Measurements from ENCODE around the gene TGFA. TPM values are rescaled to one million over a fixed set of nuclear protein-coding genes. Genes with fewer than 3 reads are reported as not detected.

TGFA gene
- polyA plus RNA-seq, 4 donors: 6.3 to 10.7 (median 9.3) TPM

GRCh38 chr2:70477441-70477844, 76.2 kb downstream of the TGFA start:
- Histone ChIP-seq H3K4me1 (ENCODE audit: control insufficient read depth in 3 of 3, insufficient read depth in 2 of 3, low read depth in 1 of 3, low read length in 2 of 3) (no peaks in the 10 kb centered on the region), H3K9me3 (ENCODE audit: control insufficient read depth in 2 of 2, insufficient read depth in 1 of 2, low read depth in 1 of 2, low read length in 1 of 2) (peaks cover 0 to 6% of the 10 kb centered on the region in 2 donors), H3K4me3 (ENCODE audit: low read depth in 1 of 3, low read length in 3 of 3) (no peak overlapping the region), H3K36me3 (ENCODE audit: control insufficient read depth in 3 of 3, insufficient read depth in 2 of 3, low read depth in 1 of 3, low read length in 3 of 3) (peaks cover 0 to 2% (median 0%) of the 10 kb centered on the region in 3 donors), H3K27me3 (ENCODE audit: control insufficient read depth in 3 of 3, insufficient read depth in 3 of 3, low read length in 3 of 3) (peaks cover 0 to 2% (median 0%) of the 10 kb centered on the region in 3 donors), H3K27ac (ENCODE audit: low read depth in 1 of 3, low read length in 2 of 3) (no peak overlapping the region)
- FAIRE-seq (no peak), DNase-seq (peak; percentile 59 to 80)
- 11 to 32% (median 21%) methylated on average over 1 of the region's 1 CpG for WGBS, 3 donors

- no peak overlapping the region for H3K27ac ChIP-seq (ENCODE audit: low read depth in 1 of 3, low read length in 2 of 3)
- FAIRE-seq (no peak), DNase-seq (no peak)
- no peak overlapping the region for H3K4me3 ChIP-seq (ENCODE audit: low read depth in 1 of 3, low read length in 3 of 3)
- H3K27me3 ChIP-seq (ENCODE audit: control insufficient read depth in 3 of 3, insufficient read depth in 3 of 3, low read length in 3 of 3): no peaks in the 10 kb centered on the region
- H3K4me1 ChIP-seq (ENCODE audit: control insufficient read depth in 3 of 3, insufficient read depth in 2 of 3, low read depth in 1 of 3, low read length in 2 of 3): no peaks in the 10 kb centered on the region
- peaks cover 0 to 2% (median 0%) of the 10 kb centered on the region in 3 donors for H3K36me3 ChIP-seq (ENCODE audit: control insufficient read depth in 3 of 3, insufficient read depth in 2 of 3, low read depth in 1 of 3, low read length in 3 of 3)
- H3K9me3 ChIP-seq (ENCODE audit: control insufficient read depth in 2 of 2, insufficient read depth in 1 of 2, low read depth in 1 of 2, low read length in 1 of 2): no peaks in the 10 kb centered on the region
- 72 to 85% (median 80%) methylated on average over 5 of the region's 5 CpGs for WGBS, 3 donors
These were observed 78.4 kb downstream of the TGFA start for GRCh38 chr2:70475266-70475665.

DNA sequence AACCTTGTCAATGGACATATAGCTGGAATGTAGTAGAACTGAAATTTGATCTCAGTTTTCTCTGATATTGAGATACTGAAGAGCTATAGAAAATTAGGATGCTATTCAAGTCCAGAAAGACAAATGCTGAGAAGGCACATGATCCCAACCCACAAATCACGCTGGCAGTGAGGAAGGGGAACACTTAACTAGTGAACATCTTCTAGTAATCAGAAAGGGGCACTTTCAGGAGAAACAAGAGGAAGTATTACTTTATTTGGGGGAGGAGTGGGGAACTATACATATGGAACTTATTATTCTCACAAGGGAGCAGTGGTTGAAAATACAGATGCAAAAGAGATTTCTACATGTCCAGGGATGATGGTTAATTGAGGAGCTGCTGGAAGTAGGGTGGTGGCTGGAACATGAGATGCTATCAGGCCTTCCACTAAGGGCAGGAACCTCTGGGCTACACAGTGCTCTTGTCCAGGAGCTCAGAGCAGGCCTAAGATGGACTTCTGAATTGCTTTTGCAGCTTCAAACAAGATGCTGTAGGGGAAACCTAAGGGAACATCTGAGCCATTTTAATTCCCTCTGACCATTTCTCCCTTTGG, 79.3 kb downstream of the TGFA start:
- H3K36me3 ChIP-seq (ENCODE audit: control insufficient read depth in 3 of 3, insufficient read depth in 2 of 3, low read depth in 1 of 3, low read length in 3 of 3): no peaks in the 10 kb centered on the region
- H3K4me3 ChIP-seq (ENCODE audit: low read depth in 1 of 3, low read length in 3 of 3): no peak overlapping the region
- H3K27ac ChIP-seq (ENCODE audit: low read depth in 1 of 3, low read length in 2 of 3): no peak overlapping the region
- no peaks in the 10 kb centered on the region for H3K27me3 ChIP-seq (ENCODE audit: control insufficient read depth in 3 of 3, insufficient read depth in 3 of 3, low read length in 3 of 3)
- WGBS, 3 donors: 61 to 94% (median 76%) methylated on average over 1 of the region's 1 CpG
- DNase-seq (no peak), FAIRE-seq (no peak)
- H3K4me1 ChIP-seq (ENCODE audit: control insufficient read depth in 3 of 3, insufficient read depth in 2 of 3, low read depth in 1 of 3, low read length in 2 of 3): no peaks in the 10 kb centered on the region
- H3K9me3 ChIP-seq (ENCODE audit: control insufficient read depth in 2 of 2, insufficient read depth in 1 of 2, low read depth in 1 of 2, low read length in 1 of 2): no peaks in the 10 kb centered on the region

DNA sequence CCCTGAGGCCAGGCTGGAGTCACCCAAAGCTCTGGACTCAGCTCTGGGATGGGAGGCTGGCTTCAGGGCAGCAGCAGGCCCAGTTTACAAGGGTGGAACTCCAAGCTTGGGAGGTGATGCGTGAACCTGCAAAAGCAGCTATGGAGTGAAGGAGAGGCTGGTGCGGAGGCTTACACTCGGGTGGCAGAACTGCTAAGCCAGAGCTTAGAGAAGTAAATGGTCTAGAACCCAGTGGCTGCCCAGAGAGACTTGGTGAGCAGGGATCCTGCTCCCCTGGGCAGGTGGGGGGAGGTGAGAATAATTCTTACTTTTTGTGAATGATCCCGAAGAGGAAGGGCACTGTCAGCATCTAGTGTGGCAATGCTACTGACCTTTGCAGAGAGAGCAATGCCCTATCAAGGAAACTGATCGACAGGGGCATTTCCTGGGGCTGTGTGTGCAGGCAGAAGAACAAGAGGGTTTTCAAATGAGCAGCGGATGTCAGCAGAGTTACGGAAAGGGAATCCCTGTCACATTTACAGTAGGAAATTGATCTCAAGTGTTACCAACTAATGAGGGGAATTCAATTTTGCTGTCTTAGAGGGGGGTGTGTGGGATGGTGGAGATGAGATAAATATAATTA, 80.4 kb downstream of the TGFA start:
- FAIRE-seq: no peak

DNA sequence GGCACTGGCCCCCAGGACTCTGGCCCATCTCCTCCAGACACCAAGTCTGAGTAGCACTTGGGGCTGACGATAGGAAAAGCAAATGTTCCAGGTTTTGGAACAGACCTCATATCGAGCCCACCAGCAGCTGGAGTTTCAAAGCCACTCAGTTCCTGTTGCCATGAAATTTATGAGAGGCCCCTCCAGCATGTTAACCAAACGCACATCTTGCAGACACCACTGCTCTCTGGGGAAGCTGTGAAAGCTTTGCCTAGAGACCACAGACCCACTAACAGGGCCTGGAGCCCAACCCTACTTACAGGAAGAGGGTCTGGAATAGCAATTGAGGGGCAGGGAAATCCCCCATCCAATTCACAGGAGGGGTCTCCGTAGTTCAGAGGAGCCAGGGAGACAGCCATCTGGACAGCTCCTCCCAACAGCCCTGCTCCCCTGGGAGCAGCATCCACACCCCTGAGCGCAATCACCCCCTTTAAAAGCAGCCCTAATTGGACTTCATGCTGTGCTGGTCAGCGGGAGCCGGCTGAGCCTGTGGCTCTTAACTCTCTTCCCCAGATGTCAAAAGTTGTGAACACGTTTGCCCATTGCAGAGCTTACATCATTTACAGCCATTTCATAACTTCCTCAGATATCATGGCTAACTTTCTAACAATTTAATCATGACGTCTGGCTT, 81.3 kb downstream of the TGFA start:
- no peaks in the 10 kb centered on the region for H3K27me3 ChIP-seq (ENCODE audit: control insufficient read depth in 3 of 3, insufficient read depth in 3 of 3, low read length in 3 of 3)
- no peaks in the 10 kb centered on the region for H3K36me3 ChIP-seq (ENCODE audit: control insufficient read depth in 3 of 3, insufficient read depth in 2 of 3, low read depth in 1 of 3, low read length in 3 of 3)
- 64 to 85% (median 78%) methylated on average over 9 of the region's 9 CpGs for WGBS, 3 donors
- H3K9me3 ChIP-seq (ENCODE audit: control insufficient read depth in 2 of 2, insufficient read depth in 1 of 2, low read depth in 1 of 2, low read length in 1 of 2): no peaks in the 10 kb centered on the region
- no peak for FAIRE-seq
- no peak overlapping the region for H3K27ac ChIP-seq (ENCODE audit: low read depth in 1 of 3, low read length in 2 of 3)
- no peak overlapping the region for H3K4me3 ChIP-seq (ENCODE audit: low read depth in 1 of 3, low read length in 3 of 3)
- H3K4me1 ChIP-seq (ENCODE audit: control insufficient read depth in 3 of 3, insufficient read depth in 2 of 3, low read depth in 1 of 3, low read length in 2 of 3): no peaks in the 10 kb centered on the region
- DNase-seq: no peak

More for the DNA sequence above, 80.4 kb downstream of the TGFA start:
- H3K27me3 ChIP-seq (ENCODE audit: control insufficient read depth in 3 of 3, insufficient read depth in 3 of 3, low read length in 3 of 3): no peaks in the 10 kb centered on the region
- 70 to 90% (median 80%) methylated on average over 7 of the region's 7 CpGs for WGBS, 3 donors
- no peak for DNase-seq
- H3K36me3 ChIP-seq (ENCODE audit: control insufficient read depth in 3 of 3, insufficient read depth in 2 of 3, low read depth in 1 of 3, low read length in 3 of 3): no peaks in the 10 kb centered on the region
- H3K27ac ChIP-seq (ENCODE audit: low read depth in 1 of 3, low read length in 2 of 3): no peak overlapping the region
- H3K4me1 ChIP-seq (ENCODE audit: control insufficient read depth in 3 of 3, insufficient read depth in 2 of 3, low read depth in 1 of 3, low read length in 2 of 3): no peaks in the 10 kb centered on the region
- no peak overlapping the region for H3K4me3 ChIP-seq (ENCODE audit: low read depth in 1 of 3, low read length in 3 of 3)
- H3K9me3 ChIP-seq (ENCODE audit: control insufficient read depth in 2 of 2, insufficient read depth in 1 of 2, low read depth in 1 of 2, low read length in 1 of 2): no peaks in the 10 kb centered on the region

GRCh38 chr2:70471129-70471528, 82.5 kb downstream of the TGFA start:
- Histone ChIP-seq H3K36me3 (ENCODE audit: control insufficient read depth in 3 of 3, insufficient read depth in 2 of 3, low read depth in 1 of 3, low read length in 3 of 3) (no peaks in the 10 kb centered on the region), H3K4me1 (ENCODE audit: control insufficient read depth in 3 of 3, insufficient read depth in 2 of 3, low read depth in 1 of 3, low read length in 2 of 3) (no peaks in the 10 kb centered on the region), H3K9me3 (ENCODE audit: control insufficient read depth in 2 of 2, insufficient read depth in 1 of 2, low read depth in 1 of 2, low read length in 1 of 2) (no peaks in the 10 kb centered on the region), H3K4me3 (ENCODE audit: low read depth in 1 of 3, low read length in 3 of 3) (no peak overlapping the region), H3K27ac (ENCODE audit: low read depth in 1 of 3, low read length in 2 of 3) (no peak overlapping the region), H3K27me3 (ENCODE audit: control insufficient read depth in 3 of 3, insufficient read depth in 3 of 3, low read length in 3 of 3) (no peaks in the 10 kb centered on the region)
- DNase-seq: no peak
- WGBS, 3 donors: 74 to 84% (median 74%) methylated on average over 7 of the region's 7 CpGs
- FAIRE-seq: no peak

DNA sequence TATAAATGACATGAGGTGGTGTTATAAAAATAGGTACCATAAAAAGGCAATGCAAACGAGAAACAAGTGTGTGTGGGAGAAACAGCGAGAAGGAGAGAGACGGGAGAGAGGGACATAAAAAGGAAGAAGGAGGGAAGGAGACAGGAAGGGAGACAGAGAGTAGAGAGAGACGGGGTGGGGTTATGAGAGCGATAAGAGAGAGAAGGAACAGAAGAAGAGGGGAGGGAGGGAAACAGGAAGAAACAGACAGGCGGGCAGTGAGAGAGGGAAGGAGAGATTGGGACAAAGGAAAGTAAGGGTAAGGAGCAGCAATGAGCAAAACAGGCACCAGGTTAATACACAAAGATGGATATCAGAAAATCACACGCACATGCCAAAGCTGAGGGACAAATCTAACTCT, 83.7 kb downstream of the TGFA start:
- no peak overlapping the region for H3K27ac ChIP-seq (ENCODE audit: low read depth in 1 of 3, low read length in 2 of 3)
- no peak overlapping the region for H3K4me3 ChIP-seq (ENCODE audit: low read depth in 1 of 3, low read length in 3 of 3)
- no peak for DNase-seq
- H3K36me3 ChIP-seq (ENCODE audit: control insufficient read depth in 3 of 3, insufficient read depth in 2 of 3, low read depth in 1 of 3, low read length in 3 of 3): no peaks in the 10 kb centered on the region
- H3K4me1 ChIP-seq (ENCODE audit: control insufficient read depth in 3 of 3, insufficient read depth in 2 of 3, low read depth in 1 of 3, low read length in 2 of 3): no peaks in the 10 kb centered on the region
- H3K27me3 ChIP-seq (ENCODE audit: control insufficient read depth in 3 of 3, insufficient read depth in 3 of 3, low read length in 3 of 3): no peaks in the 10 kb centered on the region
- 51 to 72% (median 66%) methylated on average over 7 of the region's 7 CpGs for WGBS, 3 donors
- FAIRE-seq: no peak
- no peaks in the 10 kb centered on the region for H3K9me3 ChIP-seq (ENCODE audit: control insufficient read depth in 2 of 2, insufficient read depth in 1 of 2, low read depth in 1 of 2, low read length in 1 of 2)

GRCh38 chr2:70469435-70469834, 84.2 kb downstream of the TGFA start:
- H3K4me3 ChIP-seq (ENCODE audit: low read depth in 1 of 3, low read length in 3 of 3): no peak overlapping the region
- no peak overlapping the region for H3K27ac ChIP-seq (ENCODE audit: low read depth in 1 of 3, low read length in 2 of 3)
- DNase-seq: no peak
- WGBS, 3 donors: 89 to 95% (median 91%) methylated on average over 7 of the region's 7 CpGs
- no peaks in the 10 kb centered on the region for H3K9me3 ChIP-seq (ENCODE audit: control insufficient read depth in 2 of 2, insufficient read depth in 1 of 2, low read depth in 1 of 2, low read length in 1 of 2)
- no peaks in the 10 kb centered on the region for H3K4me1 ChIP-seq (ENCODE audit: control insufficient read depth in 3 of 3, insufficient read depth in 2 of 3, low read depth in 1 of 3, low read length in 2 of 3)
- FAIRE-seq: no peak
- H3K36me3 ChIP-seq (ENCODE audit: control insufficient read depth in 3 of 3, insufficient read depth in 2 of 3, low read depth in 1 of 3, low read length in 3 of 3): peaks cover 0 to 2% (median 0%) of the 10 kb centered on the region in 3 donors
- H3K27me3 ChIP-seq (ENCODE audit: control insufficient read depth in 3 of 3, insufficient read depth in 3 of 3, low read length in 3 of 3): no peaks in the 10 kb centered on the region

Measured in small intestine (tissue), 7 donors.